Measurements from ENCODE around the gene KIF1A. TPM values are rescaled to one million over a fixed set of nuclear protein-coding genes. Genes with fewer than 3 reads are reported as not detected.

The KIF1A gene
- total RNA-seq, 1 donor from 2014 or later, result not detected

DNA sequence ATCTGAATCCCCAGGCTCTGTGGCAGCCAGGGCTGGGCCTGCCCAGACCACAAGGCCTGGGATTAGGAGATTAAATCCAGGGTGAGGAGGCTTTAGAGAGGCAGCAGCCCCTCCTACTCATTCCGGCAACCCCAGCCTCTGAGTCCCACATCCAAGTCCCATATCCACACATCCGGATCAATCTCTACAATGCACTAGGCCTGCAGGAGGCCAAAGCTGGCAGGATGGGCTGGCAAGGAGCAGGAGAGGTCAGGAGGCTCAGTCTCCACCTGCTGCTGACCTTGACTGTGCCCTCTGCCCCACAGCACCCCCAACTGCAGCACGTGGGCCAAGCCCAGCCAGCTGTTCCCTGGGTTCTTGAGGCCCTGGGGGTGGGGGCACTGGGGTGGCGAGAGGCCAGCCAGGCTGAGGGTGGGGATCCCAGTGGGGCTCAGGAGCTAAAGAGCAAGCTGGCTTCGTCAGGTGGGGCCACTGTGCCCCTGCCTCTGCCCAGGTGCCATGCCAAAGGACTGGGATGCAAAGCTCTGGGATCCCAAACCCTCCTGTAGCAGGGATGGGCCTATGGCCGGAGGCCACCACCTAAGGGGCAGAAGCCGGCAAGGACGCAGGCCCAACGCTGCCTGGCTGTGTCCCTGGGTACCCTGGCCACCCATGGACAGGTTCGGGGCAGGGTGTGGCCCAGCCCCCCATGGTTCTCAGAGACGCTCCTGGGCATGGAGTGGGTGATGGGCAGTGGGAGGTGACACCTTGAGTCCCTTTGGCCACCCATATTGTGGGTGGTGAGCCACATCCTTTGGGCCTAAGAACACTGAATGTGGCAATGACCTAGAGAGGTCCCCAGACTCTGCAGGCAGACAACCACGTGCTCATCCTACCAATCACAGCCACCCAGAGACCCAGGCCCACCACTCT is 3.2 kb downstream of the KIF1A start:
- no peak for TF ChIP-seq CTCF (IDR thresholded peaks at IDR 0.05)
- Mint-ChIP-seq H3K36me3 (ENCODE audit: low read depth) (no peaks in the 10 kb centered on the region), H3K9me3 (peaks cover 7% of the 10 kb centered on the region), H3K4me3 (no peak overlapping the region), H3K27me3 (peaks cover 27% of the 10 kb centered on the region), H3K4me1 (peaks cover 5% of the 10 kb centered on the region), H3K27ac (no peak overlapping the region)
- peak; percentile 9 for DNase-seq
- no peak for ATAC-seq (ENCODE audit: low read depth)
- CTCF ChIA-PET, result no interaction called here
- intact Hi-C loops (cut with micrococcal nuclease), result no loop called here
- POLR2A ChIA-PET, result no interaction called here

- Mint-ChIP-seq H3K27ac (no peak overlapping the region), H3K9me3 (peaks cover 7% of the 10 kb centered on the region), H3K4me3 (no peak overlapping the region), H3K27me3 (peaks cover 22% of the 10 kb centered on the region), H3K4me1 (peaks cover 2% of the 10 kb centered on the region), H3K36me3 (ENCODE audit: low read depth) (no peaks in the 10 kb centered on the region)
- DNase-seq (no peak), ATAC-seq (ENCODE audit: low read depth) (no peak)
- CTCF ChIA-PET, result no interaction called here
- TF ChIP-seq CTCF (IDR thresholded peaks at IDR 0.05), result no peak
- intact Hi-C loops (cut with micrococcal nuclease), result no loop called here
- POLR2A ChIA-PET, result interaction anchor here (0.6 kb wide), 1 partner anchor 12 kb away, joined by 4 read pairs; no protein-coding TSS in a partner anchor
These were observed 4.0 kb downstream of the KIF1A start for GRCh38 chr2:240815761-240816583.

DNA sequence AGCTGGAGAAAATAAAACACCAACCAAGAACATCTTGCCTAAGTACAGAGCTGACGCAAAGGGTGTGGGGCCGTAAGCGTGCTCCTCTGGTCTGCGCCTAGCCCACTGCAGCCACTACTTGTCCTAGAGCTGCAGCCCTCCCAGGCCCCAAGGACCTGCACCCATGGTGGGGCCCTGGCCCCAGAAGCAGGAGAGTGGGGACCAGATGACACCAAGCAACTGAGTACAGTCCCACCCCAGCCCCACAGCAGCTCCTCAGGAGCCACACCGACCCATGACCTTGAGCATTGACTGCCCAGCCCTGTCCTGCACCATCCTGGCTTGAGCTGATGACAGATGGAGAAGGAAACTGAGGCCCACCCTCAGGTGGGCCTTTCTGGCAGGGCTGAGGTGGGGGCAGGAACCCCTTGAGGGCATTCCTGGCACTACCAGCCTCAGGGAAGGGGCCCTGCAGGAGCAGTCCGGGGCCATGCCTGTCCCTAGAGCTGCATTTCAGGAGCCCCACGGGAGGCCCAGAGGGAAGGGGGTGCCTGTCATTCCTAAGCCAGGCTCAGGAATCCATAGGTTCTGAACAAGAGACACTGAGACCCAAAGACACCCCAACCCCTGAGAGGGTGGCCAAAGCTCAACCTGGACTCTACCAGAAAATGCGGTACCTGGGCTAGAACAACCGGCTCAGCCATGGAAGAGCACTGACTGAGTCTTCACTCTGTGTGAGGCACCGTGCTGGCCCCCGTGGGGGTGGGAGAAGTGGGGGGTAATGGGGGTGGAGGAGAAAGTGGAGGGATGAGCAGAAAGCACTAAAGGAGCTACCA is 4.9 kb downstream of the KIF1A start:
- POLR2A ChIA-PET, result interaction anchor here (0.6 kb wide), 1 partner anchor 12 kb away, joined by 4 read pairs; no protein-coding TSS in a partner anchor
- CTCF ChIA-PET, result no interaction called here
- no peaks in the 10 kb centered on the region for H3K36me3 Mint-ChIP-seq (ENCODE audit: low read depth)
- no peak overlapping the region for H3K27ac Mint-ChIP-seq
- TF ChIP-seq CTCF (IDR thresholded peaks at IDR 0.05), result no peak
- peak; percentile 4 for DNase-seq
- no peak overlapping the region for H3K4me3 Mint-ChIP-seq
- intact Hi-C loops (cut with micrococcal nuclease), result no loop called here
- H3K9me3 Mint-ChIP-seq, result peaks cover 7% of the 10 kb centered on the region
- ATAC-seq (ENCODE audit: low read depth), result no peak
- peaks cover 22% of the 10 kb centered on the region for H3K27me3 Mint-ChIP-seq
- peaks cover 2% of the 10 kb centered on the region for H3K4me1 Mint-ChIP-seq

DNA sequence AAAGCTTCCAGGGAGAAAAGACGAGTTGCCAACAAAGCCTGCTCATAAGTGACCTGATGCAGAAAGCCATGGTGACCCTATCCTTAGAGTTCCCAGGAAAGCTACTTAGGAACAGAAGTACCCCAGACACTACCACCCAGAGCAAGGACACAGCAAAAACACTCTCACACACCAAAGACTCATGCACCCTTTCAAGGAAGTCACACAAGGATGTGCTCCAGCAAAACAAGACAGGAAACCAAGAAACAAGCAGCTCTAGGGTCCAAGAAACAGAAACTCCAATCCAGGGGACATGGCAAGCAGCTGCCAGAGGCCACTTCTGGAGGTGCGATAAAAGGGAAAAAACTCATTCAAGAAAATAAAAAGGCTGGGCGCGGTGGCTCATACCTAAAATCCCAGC is 5.7 kb downstream of the KIF1A start:
- ATAC-seq (ENCODE audit: low read depth) (no peak), DNase-seq (no peak)
- peaks cover 7% of the 10 kb centered on the region for H3K9me3 Mint-ChIP-seq
- intact Hi-C loops (cut with micrococcal nuclease), result no loop called here
- TF ChIP-seq CTCF (IDR thresholded peaks at IDR 0.05), result no peak
- ChIA-PET POLR2A (no interaction called here), CTCF (no interaction called here)
- H3K27ac Mint-ChIP-seq, result no peak overlapping the region
- no peak overlapping the region for H3K4me3 Mint-ChIP-seq
- H3K27me3 Mint-ChIP-seq, result peaks cover 22% of the 10 kb centered on the region
- peaks cover 2% of the 10 kb centered on the region for H3K4me1 Mint-ChIP-seq
- H3K36me3 Mint-ChIP-seq (ENCODE audit: low read depth), result no peaks in the 10 kb centered on the region
